Endothelial cell of hepatic sinusoid (primary cell): ENCODE data around the gene AK8.

Experiments used
- in situ Hi-C: cut with HindIII; loops from 2 replicates; pipeline ENCODE4 v1.10.0; 2017; ENCODE audit warnings: low sequenced_read_pairs

Gene AK8, protein sequence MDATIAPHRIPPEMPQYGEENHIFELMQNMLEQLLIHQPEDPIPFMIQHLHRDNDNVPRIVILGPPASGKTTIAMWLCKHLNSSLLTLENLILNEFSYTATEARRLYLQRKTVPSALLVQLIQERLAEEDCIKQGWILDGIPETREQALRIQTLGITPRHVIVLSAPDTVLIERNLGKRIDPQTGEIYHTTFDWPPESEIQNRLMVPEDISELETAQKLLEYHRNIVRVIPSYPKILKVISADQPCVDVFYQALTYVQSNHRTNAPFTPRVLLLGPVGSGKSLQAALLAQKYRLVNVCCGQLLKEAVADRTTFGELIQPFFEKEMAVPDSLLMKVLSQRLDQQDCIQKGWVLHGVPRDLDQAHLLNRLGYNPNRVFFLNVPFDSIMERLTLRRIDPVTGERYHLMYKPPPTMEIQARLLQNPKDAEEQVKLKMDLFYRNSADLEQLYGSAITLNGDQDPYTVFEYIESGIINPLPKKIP

DNA sequence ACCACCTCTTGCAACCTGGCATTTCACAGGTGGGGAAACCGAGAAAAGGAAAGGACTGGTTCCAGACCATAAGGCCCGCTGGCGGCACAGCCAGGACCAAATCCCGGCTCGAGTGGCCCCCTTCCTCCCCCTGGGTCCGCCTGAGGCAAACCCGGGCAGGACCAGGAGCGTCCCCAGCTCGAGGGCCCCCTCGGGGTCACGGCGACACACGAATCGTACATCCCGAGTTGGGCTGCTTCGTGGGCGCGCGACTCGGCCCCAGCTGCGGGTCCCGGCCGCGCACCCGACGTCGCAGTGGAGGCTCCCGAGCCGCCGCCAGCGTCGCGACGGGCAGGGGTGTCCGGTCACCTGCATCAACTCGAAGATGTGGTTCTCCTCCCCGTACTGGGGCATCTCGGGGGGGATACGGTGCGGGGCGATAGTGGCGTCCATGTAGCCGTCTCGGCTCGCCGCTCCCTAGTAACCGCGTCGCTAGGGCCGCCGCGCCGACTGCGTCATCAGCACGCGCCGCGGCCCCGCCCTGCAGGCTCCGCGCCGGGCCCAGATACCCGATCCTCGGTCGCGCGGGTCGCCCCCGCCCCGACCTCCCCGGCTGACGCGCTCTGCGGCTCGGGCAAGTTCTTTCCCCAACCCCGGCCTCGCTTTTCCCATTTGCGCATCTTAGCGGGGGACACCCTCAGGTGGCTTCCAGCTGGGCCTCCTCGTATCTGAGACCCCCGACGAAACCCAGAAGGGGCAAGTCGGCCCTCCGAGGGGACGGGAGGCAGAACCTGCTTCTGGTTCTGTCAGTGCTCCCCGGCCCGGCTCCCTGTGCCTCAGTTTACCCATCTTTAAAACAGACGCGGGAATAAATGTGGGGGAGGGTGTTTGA lies at the start of gene AK8:
Gene AK8, minus strand, starts transcription at position 461 of the 871 bp plus-strand sequence. Its CDS starts 29 bp downstream, at position 432.
- in situ Hi-C loops, result no loop called here

DNA sequence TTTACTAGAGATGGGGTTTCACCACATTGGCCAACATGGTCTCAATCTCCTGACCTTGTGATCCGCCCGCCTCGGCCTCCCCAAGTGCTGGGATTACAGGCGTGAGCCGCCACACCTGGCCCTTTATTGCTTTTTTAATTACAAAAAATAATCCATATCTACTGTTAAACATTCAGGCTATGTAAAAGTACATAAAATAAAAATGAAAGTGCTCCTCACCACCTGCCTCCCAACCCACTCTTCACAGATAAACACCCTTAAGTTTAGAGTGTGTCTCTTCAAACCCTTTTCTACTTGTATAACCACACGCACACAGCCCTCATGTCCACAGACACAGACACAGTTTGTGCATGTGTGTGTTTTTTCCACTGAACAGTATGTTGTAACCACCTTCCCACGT lies 49.6 kb upstream of the AK8 start:
- in situ Hi-C loops, result no loop called here

DNA sequence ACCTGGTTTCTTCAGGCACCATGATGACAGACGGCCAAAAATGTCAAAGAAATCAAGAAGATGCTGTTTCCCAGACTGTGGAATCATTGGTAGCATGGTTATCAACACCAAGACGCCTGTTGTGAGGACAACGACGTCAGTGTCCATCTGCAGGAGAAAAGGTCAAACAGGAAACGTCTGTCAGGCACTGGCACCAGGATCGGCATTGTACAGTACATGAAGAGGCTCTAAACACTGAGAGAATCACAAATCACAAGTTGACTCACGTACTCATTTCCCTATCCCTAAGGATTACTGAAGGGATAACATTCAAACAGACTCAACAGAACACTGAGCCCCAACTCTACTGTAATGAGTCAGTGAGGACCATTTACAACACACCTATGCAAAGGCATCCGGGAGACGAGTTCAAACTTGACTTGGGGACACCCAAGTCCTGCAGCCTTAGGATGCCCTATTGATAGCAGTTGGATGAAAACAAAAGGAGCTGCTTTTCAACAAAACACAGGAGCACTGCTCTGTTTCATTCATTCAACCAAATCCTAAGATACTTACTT lies 45.3 kb upstream of the AK8 start:
- in situ Hi-C loops, result no loop called here

DNA sequence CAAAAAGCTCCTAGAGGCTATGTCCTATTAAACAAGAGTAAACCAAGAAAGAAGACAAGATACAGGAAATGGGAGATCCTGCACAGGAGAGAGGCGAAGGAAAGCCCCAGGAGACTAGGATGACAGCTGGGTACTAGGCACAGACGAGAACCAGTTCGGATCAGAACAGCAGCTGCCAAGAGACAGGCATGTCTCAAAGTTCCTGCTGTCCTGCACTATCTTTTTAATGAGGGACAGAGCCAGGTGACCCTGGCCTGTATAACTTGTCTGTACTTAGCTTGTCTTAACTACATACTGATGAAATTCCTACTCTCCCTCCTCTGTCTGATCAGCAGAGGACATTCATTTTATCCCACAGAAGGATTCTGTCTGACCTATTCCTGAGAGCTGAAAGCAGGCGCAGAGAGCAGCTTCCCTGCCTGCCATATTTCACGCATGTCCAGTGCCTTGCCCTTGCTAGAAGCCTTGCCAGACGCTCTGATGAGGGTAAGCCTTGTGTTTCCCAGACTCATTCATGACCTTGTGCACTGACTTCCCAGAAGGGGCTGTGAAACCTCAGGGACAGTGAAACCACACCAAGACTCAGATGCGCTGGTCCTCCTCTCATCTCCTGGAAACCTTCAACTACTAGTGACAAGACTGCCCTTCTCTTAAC lies 41.7 kb upstream of the AK8 start:
- in situ Hi-C loops, result no loop called here

DNA sequence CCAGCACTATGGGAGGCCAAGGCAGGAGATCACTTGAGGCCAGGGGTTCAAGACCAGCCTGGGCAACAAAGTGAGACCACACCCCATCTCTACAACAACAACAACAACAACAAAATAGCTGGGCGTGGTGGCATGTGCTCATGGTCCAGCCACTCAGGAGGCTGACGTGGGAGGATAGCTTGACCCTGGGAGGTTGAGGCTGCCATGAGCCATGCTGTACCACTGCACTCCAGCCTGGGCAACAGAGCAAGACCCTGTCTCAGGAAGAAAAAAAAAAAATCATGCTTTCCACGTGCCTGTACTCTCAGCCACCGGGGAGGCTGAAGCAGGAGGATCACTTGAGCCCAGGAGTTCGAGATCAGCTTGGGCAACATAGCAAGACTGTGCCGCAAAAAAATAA lies 36.8 kb upstream of the AK8 start:
- in situ Hi-C loops, result no loop called here

DNA sequence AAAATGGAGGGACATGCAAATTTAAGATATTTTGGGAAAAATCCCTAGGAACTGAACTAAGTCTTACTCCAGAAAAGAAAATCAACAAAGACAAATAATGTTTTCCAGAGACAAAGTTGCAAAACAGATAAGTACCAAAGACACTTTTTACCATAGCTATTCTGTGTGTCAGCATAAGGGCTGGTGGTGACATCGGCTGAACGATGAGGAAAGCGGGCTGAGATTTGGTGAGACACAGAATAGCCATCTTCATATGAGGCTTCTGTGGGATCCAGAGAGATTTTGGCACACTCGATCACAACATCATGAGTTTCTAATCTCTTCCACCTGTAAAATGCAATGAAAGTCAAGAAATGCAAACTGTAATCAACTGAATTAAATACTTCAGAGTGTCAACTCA lies 34.0 kb upstream of the AK8 start:
- in situ Hi-C loops, result no loop called here

DNA sequence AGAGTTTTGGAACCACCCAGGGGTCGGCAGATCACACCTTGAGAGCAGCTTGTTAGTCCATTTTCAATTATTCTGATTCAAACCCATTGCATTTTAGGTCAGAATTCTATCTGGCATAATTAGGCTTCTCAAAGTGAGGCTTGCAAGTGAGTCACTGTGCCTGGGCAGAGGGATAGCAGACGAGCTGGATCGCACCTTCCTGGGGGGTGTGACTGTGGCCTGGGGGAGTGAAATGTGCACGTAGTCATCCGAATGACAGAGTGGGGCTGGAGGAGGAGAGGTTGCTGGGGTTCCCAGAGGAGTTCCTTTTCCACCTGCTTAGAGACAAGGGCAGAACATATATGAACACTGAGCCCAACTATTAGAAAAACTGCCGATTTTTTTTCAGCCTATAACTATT lies 32.3 kb upstream of the AK8 start:
- in situ Hi-C loops, result no loop called here

DNA sequence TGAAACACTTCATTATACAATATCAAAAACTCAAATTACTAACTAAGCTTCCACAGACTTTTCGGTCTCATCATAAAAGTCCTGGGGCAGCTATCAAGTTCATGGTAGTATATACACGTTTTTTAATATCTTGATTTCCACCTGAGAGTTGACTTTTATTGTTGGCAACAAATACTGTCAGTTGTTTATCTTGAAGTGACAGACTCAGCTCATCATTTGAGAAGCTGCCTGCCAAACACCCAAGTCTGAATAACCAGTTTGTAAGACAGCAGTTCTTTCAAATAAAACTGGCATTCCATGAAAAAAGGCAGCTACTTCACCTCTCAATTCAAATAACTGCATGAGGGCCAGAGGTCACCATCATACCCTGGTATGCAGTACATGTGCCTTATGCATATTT lies 31.2 kb upstream of the AK8 start:
- in situ Hi-C loops, result no loop called here

DNA sequence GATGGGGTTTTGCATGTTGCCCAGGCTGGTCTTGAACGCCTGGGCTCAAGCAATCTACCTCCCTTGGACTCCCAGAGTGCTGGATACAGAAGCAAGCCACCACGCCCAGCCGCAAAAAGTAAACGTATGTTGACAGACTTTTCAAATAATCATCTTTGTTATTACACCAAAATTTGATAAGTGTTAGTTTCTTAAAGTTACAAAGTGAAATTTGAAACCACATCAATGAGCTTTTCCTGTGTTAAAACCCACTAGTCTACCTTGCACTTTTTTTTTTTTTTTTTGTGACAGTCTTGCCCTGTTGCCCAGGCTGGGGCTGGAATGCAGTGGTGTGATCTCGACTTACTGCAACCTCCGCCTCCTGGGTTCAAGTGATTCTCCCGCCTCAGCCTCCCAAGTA lies 30.6 kb upstream of the AK8 start:
- in situ Hi-C loops, result no loop called here

DNA sequence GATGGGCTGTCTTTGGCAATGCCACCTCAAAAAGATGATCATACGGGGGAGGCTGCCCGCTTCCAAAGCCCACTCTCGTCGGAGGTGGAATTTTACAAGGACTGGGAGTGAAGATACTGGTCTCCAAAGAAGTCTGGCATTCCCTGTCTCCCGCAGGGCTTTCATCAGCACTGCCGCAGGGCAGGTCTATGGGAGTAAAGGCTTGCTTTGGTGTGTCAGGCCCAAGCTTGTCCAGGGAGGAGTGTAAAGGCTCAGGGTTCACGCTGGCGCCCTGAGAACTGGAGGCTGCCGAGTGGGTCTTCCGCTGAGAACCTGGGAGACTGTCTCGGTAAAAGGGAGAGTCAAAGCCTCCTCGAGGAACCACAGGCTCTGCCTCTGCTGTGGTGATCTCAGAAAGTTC lies 27.6 kb upstream of the AK8 start:
- in situ Hi-C loops, result no loop called here

DNA sequence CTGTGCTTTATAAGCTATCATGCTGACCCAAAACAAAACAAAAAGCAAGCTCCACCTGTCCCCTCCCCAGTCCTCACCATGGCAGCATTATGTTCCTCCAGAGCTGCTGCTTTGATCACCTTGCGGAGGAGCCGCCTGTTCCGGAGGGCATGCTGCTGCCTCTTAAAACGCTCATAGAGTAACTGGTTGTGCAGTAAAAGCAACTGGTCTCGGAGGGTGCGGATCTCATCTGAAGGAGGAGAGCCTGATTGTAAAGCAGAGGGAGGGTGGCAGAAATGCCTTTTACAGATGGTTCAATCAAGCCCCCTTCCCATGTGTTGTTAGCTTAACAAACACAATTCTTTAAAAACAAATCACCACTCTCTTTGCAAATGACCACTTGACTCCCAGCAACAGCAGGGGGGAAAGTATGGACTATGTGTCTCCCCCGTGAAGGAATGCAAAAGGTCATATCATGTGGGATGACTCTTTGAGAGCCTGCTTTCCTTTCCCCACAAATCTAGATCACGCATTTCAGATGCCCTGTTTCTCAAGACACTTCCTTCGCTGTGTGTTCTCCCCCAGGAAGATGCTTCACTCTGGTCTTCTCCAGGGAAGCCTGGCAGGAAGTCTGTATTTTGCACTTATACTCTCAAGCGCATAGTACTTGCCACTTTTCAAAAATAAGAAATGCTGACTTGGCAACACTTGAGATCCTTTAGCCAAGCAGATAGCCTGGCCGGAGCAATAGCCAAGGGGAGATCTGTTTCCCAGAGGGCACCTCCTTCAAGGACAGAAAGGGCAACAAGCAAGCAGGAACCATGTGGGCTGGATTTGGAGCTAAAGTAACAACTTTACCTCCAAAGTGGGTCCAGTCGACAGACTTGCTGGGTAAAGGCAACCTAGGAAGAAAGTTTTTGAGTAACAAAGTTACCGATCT lies 25.7 kb upstream of the AK8 start:
- in situ Hi-C loops, result no loop called here

DNA sequence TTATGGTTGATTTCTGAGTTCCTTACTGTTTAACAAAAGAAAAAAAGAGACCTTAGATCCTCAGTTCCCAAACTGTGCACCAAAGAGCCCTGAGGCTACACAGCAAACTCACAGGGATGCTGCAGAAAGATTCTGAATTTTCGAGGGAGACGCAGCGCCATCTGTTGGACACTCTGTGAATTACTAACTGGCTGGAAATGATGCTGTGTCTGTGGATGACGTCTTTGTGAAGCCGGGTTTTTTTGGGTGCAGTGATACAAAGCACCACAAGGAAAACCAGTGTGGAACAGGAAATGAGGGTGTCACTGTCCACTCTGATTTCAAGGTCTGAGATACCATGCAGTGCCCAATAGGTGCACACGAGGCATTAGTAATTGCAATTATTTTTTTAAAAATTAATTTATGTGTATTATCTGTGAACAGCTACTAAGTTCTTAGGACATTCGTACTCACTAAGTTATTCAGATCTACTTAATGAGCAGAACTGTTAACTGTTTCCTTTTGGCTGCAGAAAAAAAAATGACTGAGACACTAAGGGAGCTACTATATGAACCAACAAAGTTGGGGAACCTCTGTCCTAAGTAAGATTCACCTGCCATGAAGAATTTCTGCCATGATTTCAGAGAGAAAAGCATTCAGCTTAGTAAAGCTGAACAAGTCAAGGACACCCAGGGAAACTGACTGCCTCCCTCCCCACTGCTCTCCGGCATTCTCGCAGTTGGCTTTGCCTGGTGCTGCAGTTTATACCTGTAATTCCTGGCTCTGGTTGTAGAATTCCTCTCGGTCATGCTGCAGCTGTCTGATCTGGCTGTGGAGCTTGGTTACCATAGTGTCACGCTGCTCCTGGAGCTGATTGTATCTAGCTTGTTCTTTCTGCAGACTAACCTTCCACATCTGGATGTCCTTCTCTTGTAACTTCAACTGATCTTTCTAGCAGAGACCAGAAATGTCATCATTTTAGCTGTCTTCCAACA lies 24.1 kb upstream of the AK8 start:
- in situ Hi-C loops, result no loop called here

DNA sequence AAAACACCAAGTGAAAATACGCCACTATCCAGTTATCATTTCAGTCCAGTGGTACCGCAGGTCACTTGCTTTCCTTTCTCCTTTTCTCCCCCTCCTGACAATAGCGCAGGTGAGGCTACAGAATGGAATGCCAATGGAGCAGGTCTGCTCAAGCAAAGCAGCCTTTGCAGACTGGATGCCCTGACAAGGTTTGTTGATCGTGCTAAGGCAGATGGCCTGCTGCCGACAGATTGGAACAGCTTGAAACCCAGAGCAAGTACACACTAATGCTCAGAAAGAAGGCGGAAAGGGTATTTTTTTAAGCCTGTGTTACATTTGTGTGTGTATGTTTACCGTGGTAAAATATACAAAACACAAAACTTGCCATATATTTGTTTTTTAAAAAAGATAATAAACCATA lies 20.0 kb upstream of the AK8 start:
- in situ Hi-C loops, result loop anchor here (10.0 kb wide), 1 partner anchor 77 kb away; the partner anchor contains the start of gene GFI1B

DNA sequence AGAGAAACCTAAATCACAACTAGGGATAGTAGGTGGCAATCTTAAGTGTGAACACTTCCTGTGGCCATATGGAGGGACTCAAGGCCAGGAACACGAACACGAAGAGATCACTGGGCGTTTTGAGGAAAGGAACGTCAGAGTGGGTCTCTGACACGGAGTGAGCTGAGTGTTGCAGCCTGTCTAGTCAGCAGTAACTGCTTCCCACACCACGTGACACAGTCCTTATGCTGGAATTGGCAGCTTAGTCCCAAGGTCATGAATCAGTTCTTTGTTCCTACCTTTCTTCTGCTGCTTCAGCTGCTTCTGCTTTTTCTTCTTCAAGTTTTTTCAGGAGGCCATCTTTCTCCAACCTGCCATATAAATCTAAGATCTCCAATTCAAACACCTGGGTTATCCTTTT lies 18.8 kb upstream of the AK8 start:
- in situ Hi-C loops, result loop anchor here (10.0 kb wide), 1 partner anchor 78 kb away; the partner anchor contains the start of gene GFI1B

DNA sequence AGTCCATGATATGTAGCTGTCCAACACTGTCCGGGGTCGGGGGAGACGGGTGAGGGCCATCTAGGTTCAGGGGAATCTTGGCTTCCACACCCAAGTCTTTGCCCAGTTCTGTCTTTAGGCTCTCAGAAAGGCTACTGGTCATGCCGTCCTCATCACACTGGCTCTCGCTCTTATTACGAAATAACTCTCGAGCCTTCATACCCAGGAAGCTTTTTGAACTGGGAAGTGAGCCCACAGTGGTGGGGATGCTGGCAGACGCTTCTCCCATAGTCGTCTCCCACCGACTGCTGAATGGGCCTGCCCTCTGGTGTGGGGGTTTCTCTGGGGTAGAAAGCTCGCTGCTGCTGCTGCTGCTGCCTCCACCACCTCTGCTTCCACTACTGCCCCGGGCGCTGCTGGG lies 18.2 kb upstream of the AK8 start:
- in situ Hi-C loops, result loop anchor here (10.0 kb wide), 1 partner anchor 79 kb away; the partner anchor contains the start of gene GFI1B

DNA sequence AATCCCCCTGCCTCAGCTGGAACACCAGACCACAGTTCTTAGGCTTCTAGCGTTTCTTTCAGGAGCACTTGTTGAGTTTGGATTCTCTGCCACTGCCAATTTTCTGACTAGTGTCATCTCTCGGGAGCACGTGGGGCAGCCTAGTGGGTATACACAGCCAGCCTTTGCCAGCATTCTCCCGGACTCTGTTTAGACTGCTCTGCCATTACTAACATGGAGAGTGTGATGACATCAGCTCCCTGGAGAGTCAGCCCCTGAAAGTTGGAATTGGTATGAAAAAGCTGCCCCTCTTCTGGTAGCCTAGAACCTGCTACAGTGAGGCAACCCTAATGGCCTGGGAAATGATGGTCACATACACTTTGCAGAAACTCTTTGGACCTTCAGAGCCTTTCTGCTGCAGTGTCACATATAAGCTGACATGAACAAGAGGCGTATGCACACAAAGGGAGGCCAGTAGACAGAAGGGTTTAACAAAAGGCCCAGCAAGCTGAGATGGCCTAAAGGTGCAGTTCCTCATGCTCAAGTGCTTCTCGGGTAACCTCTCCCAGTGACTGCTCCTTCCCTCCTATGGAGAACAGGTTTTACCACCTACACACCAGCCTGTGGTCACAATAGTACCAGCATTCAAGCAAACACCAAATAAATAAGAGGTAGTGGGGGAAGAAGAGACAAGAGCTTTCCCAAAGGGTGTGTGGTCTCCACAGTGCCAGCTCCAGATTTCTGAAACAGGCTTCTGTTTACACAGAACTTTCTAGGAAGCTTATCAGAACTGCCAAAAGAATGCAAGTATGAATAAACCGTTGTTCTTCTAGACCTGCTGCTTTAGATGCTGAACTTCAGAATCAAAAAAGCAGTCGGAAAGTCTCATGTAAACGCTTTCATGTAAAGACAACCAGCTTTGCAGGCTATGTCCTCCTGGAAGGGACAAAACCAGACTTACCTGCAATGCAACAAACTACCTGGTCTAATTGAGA lies 17.1 kb upstream of the AK8 start:
- in situ Hi-C loops, result loop anchor here (5.0 to 10.0 kb wide), 2 partner anchors 78 to 80 kb away; partner anchors contain the start of gene GFI1B

DNA sequence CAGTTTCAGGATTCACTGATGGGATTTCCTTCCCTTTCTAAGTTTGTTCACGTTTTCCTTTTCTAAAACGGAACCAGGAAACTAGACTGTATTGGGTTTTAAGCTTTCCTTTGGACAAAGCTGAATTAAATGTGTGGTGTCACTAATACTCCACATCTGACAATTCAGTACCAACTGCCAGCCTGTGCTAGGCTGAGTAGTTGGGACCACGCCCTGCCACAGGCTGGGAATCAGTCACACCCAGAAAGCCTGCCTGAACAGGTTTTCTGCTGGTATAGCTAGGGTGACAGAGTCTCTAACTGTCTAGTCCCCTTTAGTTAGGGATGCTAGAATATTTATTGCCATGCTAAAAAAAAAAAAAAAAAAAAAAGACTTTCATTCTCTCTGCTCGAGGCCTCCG lies 16.3 kb upstream of the AK8 start:
- in situ Hi-C loops, result loop anchor here (5.0 to 10.0 kb wide), 2 partner anchors 77 to 80 kb away; partner anchors contain the start of gene GFI1B
